SKM-1 (cell line): ENCODE results near the gene LUZP1.

Experiments
- DNase-seq: peaks from one replicate; lab custom pipeline; 2025; ENCODE audit not compliant: unreplicated experiment; lab: John Stamatoyannopoulos, UW

The LUZP1 gene

GRCh38 chr1:23091545-23091944, 77.1 kb downstream of the LUZP1 start:
- DNase-seq: no peak

GRCh38 chr1:23090056-23090455, 78.6 kb downstream of the LUZP1 start:
- DNase-seq: no peak

GRCh38 chr1:23088027-23088426, 80.6 kb downstream of the LUZP1 start:
- DNase-seq: no peak

GRCh38 chr1:23085696-23086095, 83.0 kb downstream of the LUZP1 start:
- no peak for DNase-seq

- no peak for DNase-seq
These were observed 83.8 kb downstream of the LUZP1 start for GRCh38 chr1:23084880-23085279.

- no peak for DNase-seq
These were observed 84.8 kb downstream of the LUZP1 start for GRCh38 chr1:23083714-23084480.

GRCh38 chr1:23081376-23081775, 87.3 kb downstream of the LUZP1 start:
- no peak for DNase-seq

GRCh38 chr1:23080885-23081284, 87.8 kb downstream of the LUZP1 start:
- no peak for DNase-seq

GRCh38 chr1:23079025-23079424, 89.6 kb downstream of the LUZP1 start:
- DNase-seq: no peak

- no peak for DNase-seq
These were observed 94.6 kb downstream of the LUZP1 start for GRCh38 chr1:23074012-23074411.

- DNase-seq: no peak
These were observed 99.0 kb downstream of the LUZP1 start for GRCh38 chr1:23069675-23070074.

GRCh38 chr1:23069149-23069548, 99.5 kb downstream of the LUZP1 start:
- DNase-seq: no peak

GRCh38 chr1:23066075-23066474, 102.6 kb downstream of the LUZP1 start:
- no peak for DNase-seq

GRCh38 chr1:23065385-23065784, 103.3 kb downstream of the LUZP1 start:
- no peak for DNase-seq

GRCh38 chr1:23062271-23062670, 106.4 kb downstream of the LUZP1 start:
- no peak for DNase-seq

- no peak for DNase-seq
These were observed 111.4 kb downstream of the LUZP1 start for GRCh38 chr1:23057301-23057700.

GRCh38 chr1:23051290-23051909, 117.3 kb downstream of the LUZP1 start:
- no peak for DNase-seq

GRCh38 chr1:23050201-23050600, 118.5 kb downstream of the LUZP1 start:
- no peak for DNase-seq

- DNase-seq: no peak
These were observed 124.6 kb downstream of the LUZP1 start for GRCh38 chr1:23044035-23044434.

GRCh38 chr1:23040509-23040908, 128.1 kb downstream of the LUZP1 start:
- DNase-seq: no peak

GRCh38 chr1:23039308-23039826, 129.3 kb downstream of the LUZP1 start:
- DNase-seq: no peak

GRCh38 chr1:23037081-23037740, 131.4 kb downstream of the LUZP1 start:
- no peak for DNase-seq
